SW480 (cell line): ENCODE results near the gene HECW1.
"Not testable (repeated sequence)": the region's sequence is repeated elsewhere in the genome, so short reads cannot be mapped to it uniquely, and the experiment has no call there.

Experiments
- DNase-seq: peaks from one replicate; pipeline ENCODE4 v3.0.0-alpha.2; 2016; ENCODE audit warnings: low spot score

Gene HECW1

DNA sequence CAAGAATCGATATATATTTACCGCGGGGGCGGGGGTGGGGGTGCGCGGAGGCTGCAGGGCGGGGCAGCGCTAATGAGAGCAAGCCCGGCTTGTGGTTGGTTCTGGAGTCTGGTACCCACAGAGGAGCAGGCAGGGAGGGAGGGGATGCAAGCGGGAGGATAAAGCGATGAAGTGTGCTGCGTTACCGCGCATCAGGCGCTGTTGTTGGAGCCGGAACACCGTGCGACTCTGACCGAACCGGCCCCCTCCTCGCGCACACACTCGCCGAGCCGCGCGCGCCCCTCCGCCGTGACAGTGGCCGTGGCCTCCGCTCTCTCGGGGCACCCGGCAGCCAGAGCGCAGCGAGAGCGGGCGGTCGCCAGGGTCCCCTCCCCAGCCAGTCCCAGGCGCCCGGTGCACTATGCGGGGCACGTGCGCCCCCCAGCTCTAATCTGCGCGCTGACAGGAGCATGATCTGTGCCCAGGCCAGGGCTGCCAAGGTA, at the start of gene HECW1:
HECW1 (plus strand) TSS at position 189 of the 482 bp plus-strand sequence. CDS start 131,259 bp downstream, outside the sequence.
- no peak for DNase-seq

DNA sequence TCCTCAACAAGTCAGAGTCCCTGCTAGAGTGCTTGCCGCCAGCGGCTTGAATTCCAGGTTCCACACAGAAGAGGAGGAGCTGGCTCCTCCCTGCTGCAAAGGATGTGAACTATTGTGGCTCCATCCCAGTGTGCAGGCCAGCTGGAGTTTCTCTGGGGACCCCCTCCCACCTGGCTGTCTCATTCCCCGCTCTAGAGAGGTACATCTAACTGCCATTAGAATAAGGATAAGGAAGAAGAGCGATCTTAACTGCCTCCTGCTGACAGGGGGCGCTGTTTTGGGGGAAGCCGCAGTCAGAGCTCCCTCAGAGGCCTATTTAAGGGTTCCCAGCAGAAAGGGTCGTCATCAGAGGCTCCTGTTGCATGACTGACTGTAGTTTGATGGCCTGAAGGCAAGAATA, 40.8 kb upstream of the HECW1 start:
- peak; percentile 20 for DNase-seq

DNA sequence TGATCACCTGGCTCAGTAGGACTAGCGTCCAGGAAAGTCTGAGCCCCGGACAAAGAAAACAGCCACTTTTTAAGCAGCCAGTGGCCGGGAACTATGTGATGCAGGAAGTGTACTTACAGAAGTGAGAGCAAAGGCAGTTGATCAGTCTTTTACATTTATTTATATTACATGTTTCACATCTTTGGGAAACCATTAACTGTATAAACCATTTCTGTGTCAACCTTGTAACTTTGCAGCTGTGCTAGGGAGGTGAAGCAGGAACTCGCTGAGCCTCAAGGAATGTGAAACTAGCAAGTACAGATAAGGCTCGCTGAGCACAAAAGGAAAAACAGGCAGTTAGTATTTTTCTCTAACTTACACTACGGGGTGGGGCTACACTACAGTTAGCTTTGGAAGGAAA, 39.9 kb upstream of the HECW1 start:
- DNase-seq: no peak

DNA sequence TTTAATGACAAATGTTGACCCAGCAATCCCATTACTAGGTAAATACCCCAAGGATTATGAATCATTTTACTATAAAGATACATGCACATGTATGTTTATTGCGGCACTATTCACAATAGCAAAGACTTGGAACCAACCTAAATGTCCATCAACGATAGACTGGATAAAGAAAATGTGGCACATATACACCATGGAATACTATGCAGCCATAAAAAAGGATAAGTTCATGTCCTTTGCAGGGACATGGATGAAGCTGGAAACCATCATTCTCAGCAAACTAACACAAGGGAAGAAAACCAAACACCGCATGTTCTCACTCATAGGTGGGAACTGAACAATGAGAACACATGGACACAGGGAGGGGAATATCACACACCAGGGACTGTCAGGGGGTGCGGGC, 38.6 kb upstream of the HECW1 start:
- DNase-seq: not testable (repeated sequence)

DNA sequence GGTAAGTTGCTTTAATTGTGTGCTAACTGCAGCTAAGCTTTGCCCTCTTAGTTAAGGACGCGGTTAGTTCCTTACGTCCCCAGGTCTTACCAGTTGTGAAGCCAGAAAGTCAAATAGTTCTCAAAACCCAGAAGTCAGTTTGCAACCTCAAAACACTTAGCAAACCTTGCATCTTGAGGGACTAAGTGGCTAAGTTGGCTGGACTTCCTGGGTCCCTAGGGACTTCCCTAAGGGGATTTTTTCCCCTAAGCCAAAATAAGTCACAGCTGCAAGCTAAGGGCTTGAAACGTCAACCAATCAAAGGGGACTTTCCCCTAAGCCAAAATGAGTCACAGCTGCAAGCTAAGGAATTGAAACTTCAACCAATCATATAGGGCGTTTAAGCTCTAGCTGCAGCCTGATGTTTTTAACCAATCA, 36.2 kb upstream of the HECW1 start:
- no peak for DNase-seq

GRCh38 chr7:43076606-43077005, 35.8 kb upstream of the HECW1 start:
- no peak for DNase-seq

- no peak for DNase-seq
Measured at GRCh38 chr7:43077285-43077684, 35.2 kb upstream of the HECW1 start.

GRCh38 chr7:43077732-43078391, 34.6 kb upstream of the HECW1 start:
- peak; percentile 9 for DNase-seq

DNA sequence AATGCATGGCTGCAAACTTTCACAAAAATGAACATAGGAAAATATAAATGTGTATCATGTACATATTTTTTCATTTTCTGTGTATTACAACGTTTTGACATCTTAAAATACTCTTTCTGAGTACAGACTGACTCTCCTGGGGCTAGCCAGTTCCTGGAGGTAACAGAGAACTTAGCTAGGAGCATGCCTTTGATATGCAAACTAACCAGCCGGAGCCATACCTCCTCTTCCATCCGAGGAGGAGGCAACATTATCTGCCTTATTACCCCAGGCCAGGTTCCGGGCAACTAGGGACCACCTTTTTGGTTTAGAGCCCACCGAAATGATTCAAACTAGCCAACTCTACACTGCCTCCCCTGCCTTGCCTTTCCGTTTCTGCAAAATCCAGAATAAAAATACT, 33.7 kb upstream of the HECW1 start:
- no peak for DNase-seq

- no peak for DNase-seq
Measured at GRCh38 chr7:43081603-43082002, 30.8 kb upstream of the HECW1 start.

GRCh38 chr7:43083106-43083505, 29.3 kb upstream of the HECW1 start:
- no peak for DNase-seq

DNA sequence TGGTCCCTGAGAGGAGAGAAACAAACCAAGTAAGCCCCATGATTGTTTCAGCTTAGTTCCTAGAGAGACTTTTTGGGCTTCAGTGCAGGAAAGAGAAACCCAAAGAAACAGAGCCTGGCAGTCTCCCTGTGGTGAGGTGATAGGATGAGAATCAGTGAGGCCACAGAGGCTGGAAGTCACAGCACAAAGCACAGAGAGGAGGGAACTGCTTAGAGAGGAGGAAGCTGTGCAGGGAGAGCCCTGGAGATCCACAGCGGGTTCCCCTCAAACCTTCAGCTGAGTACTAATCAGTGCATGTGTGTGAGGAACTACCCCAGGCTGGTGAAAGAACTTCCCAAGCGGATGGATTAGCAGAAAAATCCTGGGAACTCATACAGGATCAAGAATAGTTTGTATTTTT, 27.4 kb upstream of the HECW1 start:
- no peak for DNase-seq

GRCh38 chr7:43085992-43086391, 26.5 kb upstream of the HECW1 start:
- no peak for DNase-seq

GRCh38 chr7:43092819-43093218, 19.6 kb upstream of the HECW1 start:
- DNase-seq: no peak

- DNase-seq: no peak
Measured at GRCh38 chr7:43096875-43097274, 15.6 kb upstream of the HECW1 start.

GRCh38 chr7:43099750-43100149, 12.7 kb upstream of the HECW1 start:
- DNase-seq: no peak

DNA sequence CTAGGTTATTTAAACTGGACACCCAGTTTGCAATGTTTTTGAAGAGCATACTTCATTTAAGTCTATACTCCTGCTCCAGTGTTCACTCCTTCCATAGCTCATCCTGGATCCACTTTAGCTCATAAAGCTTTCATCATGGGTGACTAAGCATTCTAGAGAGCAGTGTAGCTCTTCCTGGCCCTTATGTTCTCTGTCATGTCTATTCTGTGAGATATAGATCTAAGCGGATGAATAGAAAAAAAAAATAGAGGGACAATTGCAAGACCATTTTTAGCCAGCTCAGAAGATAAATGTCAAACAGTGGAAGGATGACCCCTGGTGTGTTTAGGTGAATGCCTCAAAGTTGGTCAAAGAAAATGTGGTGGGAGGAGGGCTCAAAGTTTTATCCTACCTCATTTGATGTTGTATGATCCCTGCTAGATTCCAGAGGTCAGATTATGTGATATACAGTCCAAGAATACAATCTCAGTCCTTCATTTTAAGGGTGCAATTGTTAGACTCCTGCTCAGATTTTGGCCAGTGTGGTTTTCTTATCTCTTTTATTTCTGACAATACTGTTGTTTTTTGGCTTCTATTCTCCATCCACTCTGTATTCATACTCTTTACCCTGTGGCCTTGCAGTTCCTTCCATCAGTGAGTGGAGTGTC, 7.5 kb upstream of the HECW1 start:
- DNase-seq: no peak

DNA sequence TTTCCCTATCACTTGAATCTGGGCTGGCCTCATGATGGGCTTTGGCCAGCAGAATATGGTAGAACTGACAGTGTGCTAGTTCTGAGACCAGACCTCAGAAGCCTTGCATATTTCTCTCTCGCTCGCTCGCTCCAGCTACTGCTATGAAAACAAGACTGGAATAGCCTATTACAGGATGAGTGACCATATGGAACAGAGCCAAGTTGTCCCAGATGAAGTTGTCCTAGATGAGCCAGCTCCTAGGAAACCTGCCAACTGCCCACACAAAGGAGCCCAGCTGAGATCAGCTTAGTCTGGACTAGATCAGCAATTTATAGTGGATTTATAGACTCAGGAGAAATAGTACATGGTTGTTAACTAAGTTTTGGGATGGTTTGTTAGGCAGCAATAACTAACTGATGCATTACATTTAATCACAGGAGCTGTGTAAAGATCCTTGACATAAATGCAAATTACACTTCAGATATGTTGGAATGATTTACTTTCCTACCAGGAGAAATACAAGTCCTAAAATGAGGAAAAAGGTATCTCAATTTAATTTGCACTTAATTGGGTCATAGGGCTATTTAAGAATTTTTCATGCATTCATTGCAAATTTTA, 6.8 kb upstream of the HECW1 start:
- DNase-seq: no peak

DNA sequence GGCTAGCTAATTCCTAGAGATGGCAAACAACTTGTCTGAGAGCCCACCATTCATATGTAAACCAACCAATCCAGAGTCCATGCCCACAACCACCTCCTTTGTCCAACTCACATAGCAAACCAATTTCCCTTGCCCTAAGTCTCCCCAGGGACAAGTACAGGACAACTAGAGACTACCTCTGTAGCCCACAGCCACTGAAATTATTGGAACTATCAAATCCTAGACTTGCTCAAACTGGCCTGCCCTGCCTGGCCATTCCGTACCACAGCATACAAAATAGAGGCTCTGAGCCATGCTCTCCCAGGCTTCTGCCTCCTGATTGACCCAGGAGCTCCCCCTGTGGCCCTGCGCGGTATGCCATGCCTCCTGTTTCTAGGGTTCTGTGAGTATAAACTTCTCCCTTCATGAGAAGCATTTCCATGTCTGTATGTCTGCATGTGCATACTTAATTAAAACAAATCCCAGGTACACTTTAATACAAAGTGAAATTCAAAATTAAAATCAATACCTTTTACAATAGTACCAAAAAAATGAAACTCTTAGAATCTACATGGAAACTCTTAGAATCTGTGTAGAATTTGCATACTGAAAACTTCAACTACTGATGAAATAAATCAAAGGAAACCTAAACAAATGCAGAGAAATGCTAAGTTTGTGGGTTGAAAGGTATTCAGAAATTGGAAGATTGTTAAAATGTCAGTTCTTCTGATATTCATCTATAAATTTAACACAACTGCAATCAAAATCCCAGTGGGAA, 4.0 kb upstream of the HECW1 start:
- DNase-seq: peak; percentile 67

DNA sequence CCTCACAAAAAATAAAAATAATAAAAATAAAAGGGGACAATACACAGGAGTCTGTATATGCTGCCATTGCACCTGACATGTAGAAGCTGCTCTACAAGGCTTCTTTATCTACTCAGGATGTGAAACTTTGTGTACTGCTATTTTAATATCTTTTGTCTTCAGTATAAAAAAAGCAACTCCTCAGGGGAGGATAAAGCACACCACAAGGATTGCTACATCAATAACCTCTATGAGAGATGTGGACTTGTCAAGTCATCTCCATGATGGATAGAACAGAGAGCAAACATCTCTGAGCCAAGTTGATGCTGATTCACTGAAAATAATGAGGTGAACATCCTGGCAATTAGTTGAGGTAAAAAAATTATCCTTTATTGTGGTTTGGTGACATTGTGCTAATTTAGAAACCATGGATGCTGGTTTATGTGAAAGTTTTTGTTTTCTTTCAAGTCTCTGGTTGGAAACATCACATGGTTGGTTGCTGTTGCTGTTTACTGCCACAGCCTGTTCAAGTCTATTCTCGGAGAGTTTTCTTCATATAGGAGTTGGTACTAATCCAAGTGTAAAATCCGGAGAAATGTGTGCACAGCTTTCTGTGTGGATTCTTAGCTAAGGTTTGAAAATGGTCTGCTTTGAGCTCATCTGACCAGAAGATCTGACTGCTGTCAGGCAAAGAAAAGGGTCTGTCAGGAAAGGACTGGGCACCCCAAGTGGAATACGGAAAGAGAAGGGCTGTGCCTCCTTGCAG, 1.5 kb upstream of the HECW1 start:
- peak; percentile 31 for DNase-seq

- no peak for DNase-seq
Measured at GRCh38 chr7:43111630-43112458, 603 bp upstream of the HECW1 start.
